Measurements from ENCODE around the gene TPRN.

Gene TPRN

DNA sequence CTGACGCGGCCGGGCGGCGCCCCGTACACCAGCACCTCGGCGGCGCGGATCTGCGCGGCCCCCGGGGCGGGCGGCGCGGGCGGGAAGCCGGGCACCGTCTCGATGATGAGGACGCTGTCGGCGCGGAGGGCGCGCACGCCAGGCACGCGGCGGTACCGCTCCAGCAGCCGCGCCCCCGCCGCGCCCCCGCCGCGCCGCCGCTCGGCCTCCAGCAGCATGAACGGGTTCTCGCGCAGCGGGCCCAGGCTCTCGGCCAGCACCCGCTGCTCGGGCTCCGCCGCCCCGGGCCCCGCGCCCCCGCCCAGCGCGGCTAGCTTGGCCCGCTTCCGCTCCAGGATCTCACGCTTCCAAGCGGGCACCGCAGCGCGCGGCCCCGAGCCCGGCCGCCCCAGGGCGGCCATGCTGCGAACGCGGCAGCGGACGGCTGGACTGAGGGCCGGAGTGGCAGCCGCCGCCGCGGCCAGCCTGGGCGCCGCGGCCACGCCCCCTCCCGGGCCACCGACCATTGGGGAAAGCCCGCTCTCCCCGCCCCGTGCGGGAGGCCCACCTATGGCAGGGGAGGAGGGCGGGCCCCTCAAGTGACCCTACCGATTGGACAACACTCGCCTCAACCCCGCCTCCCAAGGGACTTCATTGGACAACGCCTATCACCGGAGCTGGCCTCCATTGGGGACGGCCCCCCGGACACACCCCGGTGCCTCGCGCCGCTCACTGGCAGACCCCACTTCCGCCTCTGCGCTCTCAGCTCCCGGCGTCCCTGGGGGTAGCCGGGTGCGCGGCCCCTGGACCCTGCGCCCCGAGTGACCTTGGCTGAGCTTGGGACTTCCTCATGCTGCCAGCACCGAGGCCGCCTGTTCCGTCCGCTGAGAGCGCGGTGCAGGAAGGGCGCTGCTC, at the start of gene TPRN:
TPRN (minus strand) TSS at position 431 of the 894 bp plus-strand sequence; CDS start at position 401, 30 bp downstream.
- ChIA-PET CTCF (interaction anchor here (0.7 kb wide), 1 partner anchor 36 kb away, joined by 3 read pairs; no protein-coding TSS in a partner anchor), POLR2A (interaction anchor here (0.9 to 2.0 kb wide), 12 partner anchors 10 to 71 kb away, joined by 3 to 16 read pairs (median 4); partner anchors contain the start of genes ANAPC2, RNF224, SSNA1 and TUBB4B)
- peak; percentile 99 for DNase-seq (ENCODE audit: extremely low spot score)
- TF ChIP-seq PKNOX1 (IDR thresholded peaks at IDR 0.05): peak; percentile 68
- no peak for TF ChIP-seq FOXK2 (IDR thresholded peaks at IDR 0.05)
- no peak for TF ChIP-seq TARDBP (IDR thresholded peaks at IDR 0.05)
- no peak for TF ChIP-seq NFRKB (IDR thresholded peaks at IDR 0.05)
- TF ChIP-seq LEF1 (IDR thresholded peaks at IDR 0.05; ENCODE audit: borderline replicate concordance): peak; percentile 50; the same call in 1 of the 2 replicates
- TF ChIP-seq FOXM1 (IDR thresholded peaks at IDR 0.05; ENCODE audit: borderline replicate concordance): 0 out of 2 replicates have a peak, but pooled peaks have one; percentile 48
- 0 out of 2 replicates have a peak, but pooled peaks have one; percentile 33 for TF ChIP-seq SP1 (IDR thresholded peaks at IDR 0.05)
- TF ChIP-seq FOXA1 (IDR thresholded peaks at IDR 0.05): no peak
- no peak for TF ChIP-seq BHLHE40 (IDR thresholded peaks at IDR 0.05; ENCODE audit: borderline replicate concordance)
- 0 out of 2 replicates have a peak, but pooled peaks have one; percentile 57 for TF ChIP-seq HDGF (IDR thresholded peaks at IDR 0.05; ENCODE audit: borderline replicate concordance)
- no peak for TF ChIP-seq SUZ12 (IDR thresholded peaks at IDR 0.05)
- TF ChIP-seq ELF4 (IDR thresholded peaks at IDR 0.05): peak; percentile 87

GRCh38 chr9:137247916-137248175, 47.3 kb upstream of the TPRN start:
- no peak for DNase-seq (ENCODE audit: extremely low spot score)
- ChIA-PET CTCF (no interaction called here), POLR2A (interaction anchor here (0.9 kb wide), 1 partner anchor 118 kb away, joined by 3 read pairs; no protein-coding TSS in a partner anchor)
- TF ChIP-seq FOXA1 (IDR thresholded peaks at IDR 0.05) (no peak), FOXK2 (IDR thresholded peaks at IDR 0.05) (no peak), FOXM1 (IDR thresholded peaks at IDR 0.05; ENCODE audit: borderline replicate concordance) (no peak), CTBP1 (IDR thresholded peaks at IDR 0.05; ENCODE audit: borderline replicate concordance) (no peak), SUZ12 (IDR thresholded peaks at IDR 0.05) (no peak), SP1 (IDR thresholded peaks at IDR 0.05) (no peak), ARNT (IDR thresholded peaks at IDR 0.05) (no peak)

DNA sequence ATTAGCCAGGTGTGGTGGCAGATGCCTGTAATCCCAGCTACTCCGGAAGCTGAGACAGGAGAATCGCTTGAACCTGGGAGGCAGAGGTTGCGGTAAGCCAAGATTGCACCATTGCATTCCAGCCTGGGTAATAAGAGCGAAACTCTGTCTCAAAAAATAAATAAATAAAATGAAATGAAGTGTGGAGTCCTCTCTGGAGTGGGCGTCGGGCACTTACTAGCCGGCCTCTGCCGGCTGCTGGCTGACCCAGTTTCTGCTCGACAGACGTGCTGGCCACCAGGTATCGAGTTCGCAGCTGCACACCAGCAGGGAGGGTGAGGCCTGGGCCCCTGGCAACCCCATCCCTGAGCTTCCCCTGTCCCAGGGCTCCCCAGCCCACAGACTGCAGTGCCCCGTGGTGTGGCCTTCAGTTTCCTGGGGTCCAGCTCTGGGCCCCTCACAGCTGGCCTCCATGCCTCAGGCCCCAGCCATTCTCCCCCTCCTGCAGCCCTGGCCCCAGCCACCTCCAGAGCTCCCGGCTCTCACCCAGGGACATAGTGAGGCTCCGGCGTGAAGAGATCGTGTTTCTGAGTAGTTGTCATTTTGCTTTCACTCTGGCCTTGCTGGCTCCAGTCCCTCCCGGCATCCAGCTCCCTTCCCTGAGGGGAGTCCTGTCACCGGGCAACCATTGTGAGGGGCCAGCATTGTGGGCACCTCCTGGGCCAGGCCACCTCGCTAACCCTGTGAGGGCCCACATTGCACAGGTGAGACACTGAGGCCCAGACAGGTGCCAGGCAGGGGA, 46.8 kb upstream of the TPRN start:
- ChIA-PET POLR2A (interaction anchor here (0.9 kb wide), 1 partner anchor 118 kb away, joined by 3 read pairs; no protein-coding TSS in a partner anchor), CTCF (no interaction called here)
- no peak for TF ChIP-seq SUZ12 (IDR thresholded peaks at IDR 0.05)
- TF ChIP-seq NFRKB (IDR thresholded peaks at IDR 0.05): no peak
- no peak for TF ChIP-seq FOXM1 (IDR thresholded peaks at IDR 0.05; ENCODE audit: borderline replicate concordance)
- TF ChIP-seq SP1 (IDR thresholded peaks at IDR 0.05): no peak
- TF ChIP-seq ZNF384 (IDR thresholded peaks at IDR 0.05): no peak
- no peak for TF ChIP-seq FOXA1 (IDR thresholded peaks at IDR 0.05)
- TF ChIP-seq ELF4 (IDR thresholded peaks at IDR 0.05): no peak
- no peak for DNase-seq (ENCODE audit: extremely low spot score)

DNA sequence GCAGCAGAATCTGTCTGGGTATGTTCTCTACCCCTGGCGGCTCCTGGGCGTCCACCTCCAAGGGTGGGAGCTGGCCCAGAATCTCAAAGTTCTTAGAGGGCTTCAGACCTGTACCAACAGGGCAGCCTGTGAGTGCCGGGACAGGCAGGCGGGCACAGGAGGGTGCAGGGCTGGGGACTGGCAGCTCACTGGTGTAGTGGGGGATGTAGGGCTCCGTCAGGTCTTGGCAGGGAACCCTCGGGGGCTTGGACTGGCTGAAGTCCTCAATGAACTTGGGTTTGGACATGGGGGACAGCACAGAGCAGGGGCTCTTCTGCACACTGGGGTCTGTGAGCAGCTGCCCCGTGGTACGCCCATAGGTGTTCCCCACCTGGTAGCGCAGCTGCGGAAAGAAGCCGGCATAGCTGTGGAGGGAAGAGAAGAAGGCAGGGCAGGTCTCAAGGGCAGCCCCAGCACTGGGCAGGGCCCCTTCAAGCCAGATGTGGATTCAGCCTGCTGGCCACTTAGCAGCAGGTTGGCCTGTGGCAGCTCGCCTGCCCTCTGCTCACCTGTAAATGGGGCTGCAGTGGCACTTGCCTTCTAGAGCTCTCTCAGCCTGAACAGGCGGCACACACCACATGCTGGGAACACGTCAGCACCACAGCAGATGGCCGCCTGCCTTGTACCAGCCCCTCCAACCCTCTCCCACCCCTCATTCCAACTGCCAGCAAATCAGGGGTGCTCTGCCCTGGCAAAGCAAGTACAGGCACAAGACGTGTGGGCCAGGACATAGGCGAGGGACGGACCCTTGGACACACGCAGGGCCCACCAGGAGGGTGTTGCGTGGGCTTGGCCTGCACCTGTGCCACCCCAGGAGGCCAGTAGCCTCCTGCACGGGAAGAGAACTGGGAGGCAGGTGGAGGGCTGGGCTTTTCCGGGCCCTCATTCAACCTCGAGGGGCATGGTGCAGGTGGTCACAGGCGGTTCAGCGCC, 45.2 kb upstream of the TPRN start:
- TF ChIP-seq FOXA1 (IDR thresholded peaks at IDR 0.05): no peak
- TF ChIP-seq ZNF384 (IDR thresholded peaks at IDR 0.05): no peak
- no peak for TF ChIP-seq BHLHE40 (IDR thresholded peaks at IDR 0.05; ENCODE audit: borderline replicate concordance)
- TF ChIP-seq FOXK2 (IDR thresholded peaks at IDR 0.05): no peak
- TF ChIP-seq TARDBP (IDR thresholded peaks at IDR 0.05): no peak
- no peak for TF ChIP-seq LEF1 (IDR thresholded peaks at IDR 0.05; ENCODE audit: borderline replicate concordance)
- TF ChIP-seq CTBP1 (IDR thresholded peaks at IDR 0.05; ENCODE audit: borderline replicate concordance): no peak
- no peak for TF ChIP-seq PKNOX1 (IDR thresholded peaks at IDR 0.05)
- TF ChIP-seq SP1 (IDR thresholded peaks at IDR 0.05): no peak
- no peak for TF ChIP-seq SUZ12 (IDR thresholded peaks at IDR 0.05)
- no peak for TF ChIP-seq NFRKB (IDR thresholded peaks at IDR 0.05)
- TF ChIP-seq ARNT (IDR thresholded peaks at IDR 0.05): no peak
- no peak for TF ChIP-seq FOXM1 (IDR thresholded peaks at IDR 0.05; ENCODE audit: borderline replicate concordance)
- TF ChIP-seq ELF4 (IDR thresholded peaks at IDR 0.05): no peak
- POLR2A ChIA-PET: interaction anchor here (4.4 kb wide), 1 partner anchor 8 kb away, joined by 44 read pairs; the partner anchor contains the start of gene NELFB
- no peak for DNase-seq (ENCODE audit: extremely low spot score)
- CTCF ChIA-PET: no interaction called here

GRCh38 chr9:137244486-137245449, 44.2 kb upstream of the TPRN start:
- ChIA-PET CTCF (no interaction called here), POLR2A (interaction anchor here (0.7 to 4.4 kb wide), 2 partner anchors 9 to 20 kb away, joined by 3 to 44 read pairs; partner anchors contain the start of gene NELFB)
- no peak for DNase-seq (ENCODE audit: extremely low spot score)
- no peak for TF ChIP-seq PKNOX1 (IDR thresholded peaks at IDR 0.05)
- TF ChIP-seq HDGF (IDR thresholded peaks at IDR 0.05; ENCODE audit: borderline replicate concordance): no peak
- no peak for TF ChIP-seq TARDBP (IDR thresholded peaks at IDR 0.05)
- no peak for TF ChIP-seq SUZ12 (IDR thresholded peaks at IDR 0.05)
